ENCODE measurements around the gene TPI1. TPM values are rescaled to one million over a fixed set of nuclear protein-coding genes. Genes with fewer than 3 reads are reported as not detected.

Gene TPI1
- total and polyA plus RNA-seq, 2 donors (not counting 3 experiments of a cell fraction or from before 2014, with no cell fraction given), result 643 to 1,816 TPM

DNA sequence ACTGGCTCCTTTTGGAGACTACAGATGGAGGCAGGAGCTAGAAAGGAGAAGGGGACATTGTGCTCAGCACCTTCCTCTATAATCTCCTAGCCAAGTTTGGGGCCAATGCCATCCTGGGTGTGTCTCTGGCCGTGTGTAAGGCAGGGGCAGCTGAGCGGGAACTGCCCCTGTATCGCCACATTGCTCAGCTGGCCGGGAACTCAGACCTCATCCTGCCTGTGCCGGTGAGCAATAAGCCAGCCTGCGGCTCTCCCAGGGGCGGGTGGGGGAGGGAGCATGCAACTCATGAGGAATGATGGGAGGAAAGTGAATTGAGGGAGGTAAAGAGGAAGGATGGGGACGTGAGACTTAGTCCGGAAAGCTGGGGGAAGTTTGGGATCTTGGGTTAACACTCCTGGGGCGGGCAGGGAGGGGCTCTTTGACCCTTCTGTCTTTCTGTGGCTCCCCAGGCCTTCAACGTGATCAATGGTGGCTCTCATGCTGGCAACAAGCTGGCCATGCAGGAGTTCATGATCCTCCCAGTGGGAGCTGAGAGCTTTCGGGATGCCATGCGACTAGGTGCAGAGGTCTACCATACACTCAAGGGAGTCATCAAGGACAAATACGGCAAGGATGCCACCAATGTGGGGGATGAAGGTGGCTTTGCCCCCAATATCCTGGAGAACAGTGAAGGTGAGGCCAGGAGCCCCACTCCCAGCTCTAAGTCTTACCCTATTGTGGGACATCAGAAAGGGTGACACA, 50.3 kb downstream of the TPI1 start:
- intact Hi-C loops (cut with micrococcal nuclease) (no loop called here), dilution Hi-C loops (cut with MboI; ENCODE audit: extremely low pct_ligation_motif_present, low sequenced_read_pairs) (no loop called here)
- H3K4me3 ChIP-seq (replicated peaks in 1 of 3; ENCODE audit: insufficient read depth in 1 of 3, low read depth in 1 of 3, low read length in 3 of 3), result no peak overlapping the region
- H3K27ac ChIP-seq (ENCODE audit: insufficient read depth, low read depth, low read length), result no peak overlapping the region
- H3K9me1 ChIP-seq (replicated peaks; ENCODE audit: control insufficient read depth, extremely low read depth, insufficient read depth, low read length), result no peaks in the 10 kb centered on the region
- no TSS peak for BruUV-seq (replicated peaks)
- FAIRE-seq (no peak), DNase-seq (ENCODE audit: low read depth, low spot score) (no peak)
- H3K27me3 ChIP-seq (ENCODE audit: control insufficient read depth in 2 of 2, insufficient read depth in 2 of 2, low read length in 2 of 2), result no peaks in the 10 kb centered on the region
- peaks cover 11% of the 10 kb centered on the region for H3K4me1 ChIP-seq (ENCODE audit: control insufficient read depth, extremely low read depth, insufficient read depth, low read length)
- no peak overlapping the region for H3K4me2 ChIP-seq (ENCODE audit: insufficient read depth, low read length)
- H4K20me1 ChIP-seq (replicated peaks; ENCODE audit: control insufficient read depth, extremely low read depth, insufficient read depth, low read length), result no peaks in the 10 kb centered on the region
- CTCF ChIA-PET, result interaction anchor here (0.7 to 3.5 kb wide), 3 partner anchors 27 to 48 kb away, joined by 3 to 12 read pairs (median 3); partner anchors contain the start of gene SPSB2
- POLR2A ChIA-PET, result no interaction called here
- no peak for TF ChIP-seq GATA2 (IDR thresholded peaks at IDR 0.05; ENCODE audit: insufficient read depth, insufficient read length, low read depth, low read length)
- TF ChIP-seq POLR2A (IDR thresholded peaks at IDR 0.05; ENCODE audit: low read depth, low read length), result no peak
- TF ChIP-seq FOS (IDR thresholded peaks at IDR 0.05; ENCODE audit: borderline replicate concordance, insufficient read depth, low read length), result no peak
- TF ChIP-seq POLR2AphosphoS5 (IDR thresholded peaks at IDR 0.05; ENCODE audit: insufficient read depth, low read depth, low read length), result no peak
- TF ChIP-seq MYC (IDR thresholded peaks at IDR 0.05; ENCODE audit: low read depth, low read length), result no peak
- TF ChIP-seq EZH2 (IDR thresholded peaks at IDR 0.05; ENCODE audit: borderline replicate concordance, low read depth, low read length, severe bottlenecking), result no peak
- TF ChIP-seq, protein P1, sequence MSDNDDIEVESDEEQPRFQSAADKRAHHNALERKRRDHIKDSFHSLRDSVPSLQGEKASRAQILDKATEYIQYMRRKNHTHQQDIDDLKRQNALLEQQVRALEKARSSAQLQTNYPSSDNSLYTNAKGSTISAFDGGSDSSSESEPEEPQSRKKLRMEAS (IDR thresholded peaks at IDR 0.05; ENCODE audit: insufficient read depth, insufficient read length), result no peak
- TF ChIP-seq, protein P2, sequence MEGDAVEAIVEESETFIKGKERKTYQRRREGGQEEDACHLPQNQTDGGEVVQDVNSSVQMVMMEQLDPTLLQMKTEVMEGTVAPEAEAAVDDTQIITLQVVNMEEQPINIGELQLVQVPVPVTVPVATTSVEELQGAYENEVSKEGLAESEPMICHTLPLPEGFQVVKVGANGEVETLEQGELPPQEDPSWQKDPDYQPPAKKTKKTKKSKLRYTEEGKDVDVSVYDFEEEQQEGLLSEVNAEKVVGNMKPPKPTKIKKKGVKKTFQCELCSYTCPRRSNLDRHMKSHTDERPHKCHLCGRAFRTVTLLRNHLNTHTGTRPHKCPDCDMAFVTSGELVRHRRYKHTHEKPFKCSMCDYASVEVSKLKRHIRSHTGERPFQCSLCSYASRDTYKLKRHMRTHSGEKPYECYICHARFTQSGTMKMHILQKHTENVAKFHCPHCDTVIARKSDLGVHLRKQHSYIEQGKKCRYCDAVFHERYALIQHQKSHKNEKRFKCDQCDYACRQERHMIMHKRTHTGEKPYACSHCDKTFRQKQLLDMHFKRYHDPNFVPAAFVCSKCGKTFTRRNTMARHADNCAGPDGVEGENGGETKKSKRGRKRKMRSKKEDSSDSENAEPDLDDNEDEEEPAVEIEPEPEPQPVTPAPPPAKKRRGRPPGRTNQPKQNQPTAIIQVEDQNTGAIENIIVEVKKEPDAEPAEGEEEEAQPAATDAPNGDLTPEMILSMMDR (IDR thresholded peaks at IDR 0.05; ENCODE audit: extremely low read depth in 1 of 2, insufficient read depth in 1 of 2, low read depth in 1 of 2, low read length in 2 of 2), result no peak
- TF ChIP-seq JUN (IDR thresholded peaks at IDR 0.05; ENCODE audit: borderline replicate concordance, insufficient read depth, insufficient read length, low read depth), result no peak
- H3K79me2 ChIP-seq (ENCODE audit: control insufficient read depth, insufficient read depth, low read length), result no peaks in the 10 kb centered on the region
- H2AFZ ChIP-seq (ENCODE audit: low read depth, low read length), result no peak overlapping the region
- H3K36me3 ChIP-seq (ENCODE audit: control insufficient read depth in 2 of 2, extremely low read depth in 1 of 2, insufficient read depth in 2 of 2, low read length in 2 of 2), result no peaks in the 10 kb centered on the region
- H3K9ac ChIP-seq (replicated peaks; ENCODE audit: extremely low read depth, insufficient read depth, low read length), result no peak overlapping the region
- H3K9me3 ChIP-seq (replicated peaks; ENCODE audit: control insufficient read depth, insufficient read depth, low read length), result no peaks in the 10 kb centered on the region
